ENCODE data around the gene ANGPTL2.

The ANGPTL2 gene

DNA sequence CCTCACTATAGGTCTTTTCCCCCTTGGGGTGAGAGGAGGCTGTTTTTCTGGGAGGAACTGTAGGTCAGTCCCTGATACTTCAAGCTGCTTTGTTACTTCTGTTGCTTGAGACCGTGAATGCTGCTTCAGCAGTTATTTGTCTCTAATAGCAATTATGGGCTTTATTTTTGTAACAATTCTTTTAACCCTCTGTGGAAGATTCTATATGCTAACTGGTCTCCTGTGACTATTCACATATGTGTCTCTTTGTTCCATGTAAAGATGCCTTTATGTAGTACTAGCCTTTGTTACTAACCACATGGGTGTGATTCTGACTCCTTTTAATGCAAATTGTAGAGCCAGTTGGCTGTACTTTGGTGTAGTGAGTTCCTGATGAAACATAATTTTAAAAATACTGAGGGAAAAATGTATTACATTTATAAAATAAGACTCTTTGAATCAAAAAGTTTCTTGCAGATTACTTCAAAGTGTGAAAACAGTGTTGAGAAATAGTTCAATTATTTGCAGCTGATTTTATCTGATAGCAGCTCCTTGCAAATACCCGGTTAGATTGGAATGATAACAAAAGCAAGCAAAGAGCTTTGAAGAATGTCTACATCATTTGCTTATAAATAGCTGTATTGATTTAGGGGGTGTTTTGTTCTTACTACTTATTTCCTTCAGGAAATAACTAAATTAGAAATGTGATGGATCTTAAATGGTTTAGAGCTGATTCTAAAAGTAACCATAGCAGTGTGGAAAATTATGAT is 46.6 kb downstream of the ANGPTL2 start:
- no peak for DNase-seq (ENCODE audit: low spot score)

GRCh38 chr9:127074561-127075548 is 47.6 kb downstream of the ANGPTL2 start:
- DNase-seq (ENCODE audit: low spot score), result no peak

DNA sequence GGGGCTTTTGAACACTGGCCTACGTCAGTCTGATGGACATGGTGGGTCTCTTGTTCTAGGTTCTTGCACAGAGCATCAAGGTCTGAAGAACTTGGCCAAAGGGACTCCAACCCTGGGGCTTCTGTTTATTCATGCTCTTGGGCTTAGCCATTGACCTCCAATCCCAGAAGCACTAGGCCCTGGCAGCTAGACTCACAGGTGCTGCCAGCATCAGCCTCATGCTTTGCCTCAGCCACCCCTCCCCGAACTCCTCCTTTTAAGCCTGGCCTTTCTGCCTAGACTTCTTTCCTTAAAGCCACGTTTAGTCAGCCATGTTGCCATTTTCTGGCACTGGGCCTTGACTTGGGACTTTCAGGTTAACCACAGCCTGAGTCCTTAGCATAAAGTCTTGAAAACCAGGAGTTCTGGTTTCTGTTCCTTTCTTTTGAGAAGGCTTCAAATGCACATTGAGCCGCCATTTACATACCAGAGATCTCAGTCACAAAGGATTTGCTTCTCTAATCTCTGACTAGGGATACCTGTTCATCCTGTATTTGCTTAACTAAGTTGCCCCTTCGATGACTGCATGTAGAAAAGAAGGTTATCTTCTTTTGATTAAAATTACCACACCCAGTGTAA is 54.7 kb downstream of the ANGPTL2 start:
- DNase-seq (ENCODE audit: low spot score), result no peak

- no peak for DNase-seq (ENCODE audit: low spot score)
Measured at GRCh38 chr9:127066851-127067136, 55.6 kb downstream of the ANGPTL2 start.

DNA sequence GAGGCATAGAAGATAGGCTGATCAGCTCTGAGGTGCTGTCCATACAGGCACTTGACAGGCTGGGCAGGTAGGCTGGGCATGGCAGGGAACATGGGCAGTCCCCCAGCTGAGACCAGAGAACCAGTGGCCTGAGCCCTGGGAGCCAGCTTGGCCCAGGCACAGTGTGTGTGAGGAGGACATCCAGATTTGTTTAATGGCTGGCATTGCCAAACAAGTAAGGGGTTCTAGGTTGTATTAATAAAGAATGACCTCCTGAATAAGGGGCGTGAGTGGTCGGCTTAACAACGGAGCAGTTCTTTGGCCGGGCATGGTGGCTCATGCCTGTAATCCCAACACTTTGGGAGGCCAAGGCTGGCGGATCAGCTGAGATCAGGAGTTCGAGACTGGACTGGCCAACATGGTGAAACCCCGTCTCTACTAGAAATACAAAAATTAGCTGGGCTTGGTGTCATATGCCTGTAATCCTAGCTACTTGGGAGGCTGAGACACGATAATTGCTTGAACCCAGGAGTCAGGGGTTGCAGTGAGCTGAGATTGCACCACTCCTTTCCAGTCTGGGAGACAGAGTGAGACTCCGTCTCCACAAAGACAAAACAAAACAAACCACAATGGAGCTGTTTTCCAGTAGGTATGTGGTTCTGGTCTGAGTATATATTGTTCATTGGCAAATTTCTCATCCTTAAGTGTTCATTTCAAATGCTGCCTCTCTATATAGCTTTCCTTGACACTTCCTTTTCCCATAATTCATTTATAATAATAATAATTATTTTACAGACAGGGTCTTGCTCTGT is 56.2 kb downstream of the ANGPTL2 start:
- DNase-seq (ENCODE audit: low spot score), result no peak

GRCh38 chr9:127065592-127065991 is 56.8 kb downstream of the ANGPTL2 start:
- DNase-seq (ENCODE audit: low spot score), result no peak

GRCh38 chr9:127064335-127064734 is 58.1 kb downstream of the ANGPTL2 start:
- DNase-seq (ENCODE audit: low spot score), result no peak

GRCh38 chr9:127061411-127061810 is 61.0 kb downstream of the ANGPTL2 start:
- DNase-seq (ENCODE audit: low spot score), result no peak

DNA sequence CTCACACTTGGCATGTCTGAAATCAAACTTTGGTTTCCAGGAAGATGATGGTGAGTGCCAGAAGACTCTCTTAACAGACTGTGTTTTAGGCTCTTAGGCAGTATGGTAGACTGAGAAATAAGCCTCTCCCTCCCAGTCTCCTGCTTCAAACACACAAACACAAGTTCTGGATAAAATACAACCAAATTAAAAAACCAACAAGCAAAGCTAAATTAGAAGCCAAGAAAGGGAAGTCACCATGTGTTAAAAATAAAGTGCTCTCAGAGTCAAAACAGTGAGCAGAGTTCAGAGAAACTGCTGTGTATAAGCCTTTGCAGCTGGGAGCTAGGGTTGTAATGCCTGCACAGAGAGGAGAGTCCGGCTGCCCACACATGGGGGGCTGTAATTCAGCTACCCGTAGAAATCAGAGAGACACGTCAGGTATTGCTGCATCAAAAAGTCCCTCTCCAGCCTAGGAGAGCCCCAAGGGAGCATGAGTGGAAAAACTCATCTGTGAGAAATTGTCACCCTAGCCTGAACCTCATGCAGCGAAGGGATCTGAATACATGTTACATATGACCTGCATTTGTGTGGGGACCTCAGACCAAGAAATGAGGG is 62.6 kb downstream of the ANGPTL2 start:
- no peak for DNase-seq (ENCODE audit: low spot score)

DNA sequence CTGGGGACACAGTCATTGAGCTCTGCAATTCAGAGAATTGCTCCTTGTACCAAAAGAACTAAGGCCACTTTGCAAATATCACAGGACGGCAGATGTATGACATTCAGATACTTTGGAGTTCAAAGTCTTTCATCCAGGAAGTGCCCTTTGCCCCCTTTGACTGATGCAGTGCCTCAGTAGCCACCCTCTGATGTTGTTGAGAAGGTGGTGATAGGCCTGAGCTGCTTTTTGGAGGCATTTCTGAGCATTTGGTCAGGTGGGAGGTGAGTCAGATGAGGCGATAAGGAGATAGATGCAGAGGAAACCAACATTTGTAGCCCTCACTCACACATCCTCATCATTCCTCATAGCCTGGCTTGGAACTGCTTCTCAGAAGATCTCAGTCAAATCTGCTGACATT is 63.4 kb downstream of the ANGPTL2 start:
- no peak for DNase-seq (ENCODE audit: low spot score)

DNA sequence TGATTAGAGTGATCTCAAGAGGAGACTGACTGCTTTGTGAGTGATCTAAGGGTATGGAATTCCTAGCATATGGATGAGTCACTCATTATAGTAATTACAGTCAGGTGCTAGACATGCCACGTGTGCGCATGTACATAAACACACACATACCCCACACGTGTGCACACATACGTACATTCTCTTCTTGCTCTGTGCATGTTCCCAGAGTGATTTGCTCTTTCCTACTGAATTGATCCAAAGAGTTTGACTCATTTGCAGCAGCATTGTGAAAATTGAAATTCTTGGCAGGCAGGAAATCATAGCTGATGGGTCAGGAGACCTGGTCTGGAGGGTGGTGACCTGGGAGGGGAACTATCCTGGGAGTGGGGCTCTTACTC is 63.8 kb downstream of the ANGPTL2 start:
- DNase-seq (ENCODE audit: low spot score), result no peak

GRCh38 chr9:127058011-127058644 is 64.3 kb downstream of the ANGPTL2 start:
- DNase-seq (ENCODE audit: low spot score), result peak; percentile 26

- no peak for DNase-seq (ENCODE audit: low spot score)
Measured at GRCh38 chr9:127056446-127056845, 66.0 kb downstream of the ANGPTL2 start.

DNA sequence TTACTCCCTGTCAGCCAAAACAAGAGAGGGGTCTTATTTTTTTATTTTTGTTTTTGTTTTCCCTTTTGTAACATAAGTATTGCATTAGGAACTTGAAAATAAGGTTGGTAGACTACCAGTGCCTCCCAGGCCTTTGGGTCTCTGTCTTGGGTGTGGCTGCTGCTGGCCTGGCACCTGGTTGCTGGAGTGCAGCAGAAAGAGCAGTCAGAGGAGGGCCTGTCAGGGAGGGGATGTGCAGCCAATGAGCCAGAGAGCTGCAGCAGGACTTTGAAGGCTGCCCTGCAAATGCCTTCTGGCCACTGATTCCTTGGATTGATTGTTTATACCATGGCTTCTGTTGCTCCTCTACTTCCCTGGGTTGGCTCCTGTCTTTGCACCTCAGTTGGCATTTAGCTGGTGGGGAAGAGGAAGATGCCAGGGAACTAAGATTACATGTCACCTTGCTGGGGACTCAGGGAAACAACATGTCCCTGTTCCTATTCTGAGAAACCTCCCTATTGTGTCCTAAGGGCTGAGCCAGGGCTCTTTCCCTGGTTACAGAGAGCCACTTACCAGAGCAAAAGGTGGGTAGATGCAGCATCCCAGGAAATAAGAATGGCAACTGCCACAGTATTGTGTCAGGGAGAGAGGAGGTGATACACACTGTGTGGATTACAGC is 66.6 kb downstream of the ANGPTL2 start:
- no peak for DNase-seq (ENCODE audit: low spot score)

DNA sequence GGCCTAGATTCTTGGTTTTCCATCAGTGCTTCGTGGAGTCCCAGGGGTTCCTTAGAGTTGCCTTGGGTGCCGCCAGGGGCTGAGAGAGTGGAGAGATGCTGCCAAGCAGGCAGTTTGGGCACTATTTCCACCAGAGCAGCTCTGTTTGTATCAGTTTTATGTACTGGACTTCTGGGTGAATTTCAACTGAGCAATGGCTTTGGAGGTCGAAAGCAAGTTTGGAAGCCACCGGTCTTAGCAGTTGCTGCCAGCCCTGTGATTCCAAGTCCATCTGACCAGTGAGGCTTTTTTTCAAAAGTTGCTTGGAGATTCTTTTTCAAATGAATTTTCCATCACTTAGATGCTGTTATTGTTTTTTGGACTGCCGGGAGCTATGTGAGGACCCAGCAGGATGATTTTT is 68.5 kb downstream of the ANGPTL2 start:
- DNase-seq (ENCODE audit: low spot score), result no peak

DNA sequence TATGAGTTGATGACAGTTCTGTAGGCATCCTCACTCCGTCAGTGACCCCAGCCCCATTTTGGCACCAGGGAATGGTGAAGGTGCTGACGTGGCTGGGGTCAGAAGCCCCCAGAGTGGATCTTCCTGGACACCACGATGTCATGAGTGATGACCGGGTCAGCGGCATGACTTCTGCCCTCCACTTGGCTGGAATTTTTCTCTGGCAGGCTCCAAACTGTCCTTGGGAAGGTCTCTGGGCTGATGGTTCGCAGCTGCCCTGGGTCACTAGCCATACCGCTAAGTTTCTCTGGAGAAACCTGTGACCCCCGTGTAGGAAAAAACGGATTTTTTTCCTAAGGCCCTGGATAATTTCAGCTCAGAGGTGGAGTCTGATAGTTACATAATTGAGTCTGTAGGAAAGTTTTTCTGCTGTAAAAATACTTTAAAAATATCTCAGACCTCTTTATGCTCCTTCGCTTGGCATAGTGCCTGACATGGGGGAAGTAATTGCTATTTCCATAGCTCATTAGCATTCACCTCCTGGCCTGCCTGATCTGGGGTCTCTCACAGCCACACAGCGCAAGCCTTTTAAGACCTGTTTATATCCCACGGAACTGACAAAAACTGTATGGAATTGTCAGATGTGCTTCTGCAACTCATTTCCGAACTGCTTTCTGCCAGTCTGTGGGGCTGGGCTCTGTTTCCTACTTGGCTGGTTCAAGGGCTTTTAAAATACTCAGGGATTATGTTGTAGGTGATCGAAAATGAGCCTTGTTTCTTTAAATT is 69.2 kb downstream of the ANGPTL2 start:
- DNase-seq (ENCODE audit: low spot score), result no peak

DNA sequence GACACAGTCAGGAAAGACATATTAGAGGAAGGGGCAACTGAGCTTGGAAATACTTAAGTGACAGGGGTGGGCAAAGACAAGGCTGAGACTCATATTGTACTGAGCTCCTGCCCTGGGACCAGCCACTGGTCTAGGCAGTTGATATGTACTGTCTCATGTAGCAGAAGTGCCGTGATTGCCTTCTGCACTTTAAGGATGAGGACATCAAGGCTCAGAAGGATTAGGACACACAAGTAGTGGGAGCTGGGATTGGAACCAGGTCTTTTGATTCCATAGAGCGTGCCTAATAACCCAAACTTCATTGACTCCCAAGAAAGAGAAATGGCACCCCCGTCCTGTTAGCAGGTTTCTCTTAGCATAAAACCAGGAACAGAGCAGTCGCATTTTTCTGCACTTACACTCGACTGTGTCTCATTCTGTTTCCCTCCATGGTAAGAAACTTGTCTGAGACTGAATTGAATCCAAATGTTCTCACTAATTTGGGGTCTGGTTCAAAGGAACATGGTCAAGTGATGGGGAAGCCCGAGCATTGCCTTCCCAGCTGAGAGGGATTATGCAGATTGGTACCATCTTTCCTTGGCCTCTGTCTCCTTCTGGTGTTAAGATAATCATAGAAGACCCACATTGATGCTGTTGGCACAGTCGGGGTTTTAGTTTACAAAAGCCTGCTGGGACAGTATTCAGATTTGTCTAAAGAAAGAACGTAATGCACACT is 70.4 kb downstream of the ANGPTL2 start:
- no peak for DNase-seq (ENCODE audit: low spot score)

- DNase-seq (ENCODE audit: low spot score), result no peak
Measured at GRCh38 chr9:127050591-127051001, 71.8 kb downstream of the ANGPTL2 start.

DNA sequence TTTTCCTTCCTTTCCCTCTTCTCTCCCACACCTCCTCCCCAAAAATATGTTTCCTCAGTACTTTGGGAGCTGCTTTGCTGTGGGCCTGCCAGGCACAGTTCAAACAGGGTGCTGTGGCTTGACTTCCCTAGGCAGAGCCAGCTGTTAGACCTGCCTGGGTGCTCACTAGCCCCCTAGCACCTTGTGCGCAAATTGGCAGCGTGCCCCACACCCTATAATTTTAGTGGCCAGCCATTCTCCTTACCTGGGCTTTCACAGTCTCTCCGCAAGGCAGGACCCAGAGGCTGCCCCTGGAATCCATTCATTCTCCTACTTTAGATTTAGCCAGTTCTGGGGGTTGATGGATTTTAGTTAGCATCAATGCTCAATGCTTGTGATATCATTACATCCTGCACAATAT is 72.3 kb downstream of the ANGPTL2 start:
- no peak for DNase-seq (ENCODE audit: low spot score)
